ENCODE measurements around the gene NAMPT.

The NAMPT gene

DNA sequence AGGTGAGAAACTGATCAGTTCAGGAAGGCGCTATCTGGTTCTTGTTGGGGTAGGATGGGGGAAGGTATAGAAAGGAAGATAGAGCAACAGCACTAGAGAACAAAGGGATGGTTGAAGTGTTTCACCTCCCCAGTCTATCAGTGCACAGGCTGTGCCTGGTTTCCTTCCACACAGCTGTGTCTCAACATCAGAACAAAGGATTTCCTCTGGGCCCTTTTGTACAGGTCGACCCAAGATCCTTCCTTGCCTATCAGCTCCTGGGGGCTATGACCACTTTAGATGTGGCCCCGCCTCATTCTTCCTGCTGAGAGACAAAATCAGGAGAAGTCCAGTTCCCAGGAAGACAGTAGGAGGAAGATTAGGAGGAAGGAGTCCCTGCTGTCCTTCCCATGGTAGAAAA, 65.6 kb downstream of the NAMPT start:
- H3K4me3 ChIP-seq (ENCODE audit: low read length, poor library complexity, severe bottlenecking), result no peak overlapping the region
- no peak overlapping the region for H3K9ac ChIP-seq (ENCODE audit: low read depth, low read length, poor library complexity, severe bottlenecking)
- no peak for TF ChIP-seq EZH2phosphoT487 (IDR thresholded peaks at IDR 0.05; ENCODE audit: borderline replicate concordance)
- TF ChIP-seq, protein P1, sequence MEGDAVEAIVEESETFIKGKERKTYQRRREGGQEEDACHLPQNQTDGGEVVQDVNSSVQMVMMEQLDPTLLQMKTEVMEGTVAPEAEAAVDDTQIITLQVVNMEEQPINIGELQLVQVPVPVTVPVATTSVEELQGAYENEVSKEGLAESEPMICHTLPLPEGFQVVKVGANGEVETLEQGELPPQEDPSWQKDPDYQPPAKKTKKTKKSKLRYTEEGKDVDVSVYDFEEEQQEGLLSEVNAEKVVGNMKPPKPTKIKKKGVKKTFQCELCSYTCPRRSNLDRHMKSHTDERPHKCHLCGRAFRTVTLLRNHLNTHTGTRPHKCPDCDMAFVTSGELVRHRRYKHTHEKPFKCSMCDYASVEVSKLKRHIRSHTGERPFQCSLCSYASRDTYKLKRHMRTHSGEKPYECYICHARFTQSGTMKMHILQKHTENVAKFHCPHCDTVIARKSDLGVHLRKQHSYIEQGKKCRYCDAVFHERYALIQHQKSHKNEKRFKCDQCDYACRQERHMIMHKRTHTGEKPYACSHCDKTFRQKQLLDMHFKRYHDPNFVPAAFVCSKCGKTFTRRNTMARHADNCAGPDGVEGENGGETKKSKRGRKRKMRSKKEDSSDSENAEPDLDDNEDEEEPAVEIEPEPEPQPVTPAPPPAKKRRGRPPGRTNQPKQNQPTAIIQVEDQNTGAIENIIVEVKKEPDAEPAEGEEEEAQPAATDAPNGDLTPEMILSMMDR (conservative IDR thresholded peaks at IDR 0.05; ENCODE audit: low read length), result no peak
- H3K79me2 ChIP-seq (ENCODE audit: insufficient read depth, low read length), result no peaks in the 10 kb centered on the region
- no peaks in the 10 kb centered on the region for H3K9me3 ChIP-seq (ENCODE audit: insufficient read depth, low read depth, low read length)
- H3K4me1 ChIP-seq (ENCODE audit: insufficient read depth, low read length, poor library complexity, severe bottlenecking), result no peaks in the 10 kb centered on the region
- H3K36me3 ChIP-seq (ENCODE audit: insufficient read depth, low read length), result no peaks in the 10 kb centered on the region
- H3K4me2 ChIP-seq (ENCODE audit: low read depth, low read length, poor library complexity, severe bottlenecking), result no peak overlapping the region
- H3F3A ChIP-seq (ENCODE audit: low read depth), result no peaks in the 10 kb centered on the region
- no peaks in the 10 kb centered on the region for H3K9me2 ChIP-seq (replicated peaks; ENCODE audit: low read depth, low read length)
- H4K20me1 ChIP-seq (ENCODE audit: insufficient read depth, low read length, poor library complexity, severe bottlenecking), result no peaks in the 10 kb centered on the region
- 0 out of 2 replicates have a peak overlapping the region, but pooled peaks have one; percentile 17 for H2AFZ ChIP-seq (ENCODE audit: low read length)
- no peaks in the 10 kb centered on the region for H3K27me3 ChIP-seq (ENCODE audit: insufficient read depth, low read length, poor library complexity, severe bottlenecking)

DNA sequence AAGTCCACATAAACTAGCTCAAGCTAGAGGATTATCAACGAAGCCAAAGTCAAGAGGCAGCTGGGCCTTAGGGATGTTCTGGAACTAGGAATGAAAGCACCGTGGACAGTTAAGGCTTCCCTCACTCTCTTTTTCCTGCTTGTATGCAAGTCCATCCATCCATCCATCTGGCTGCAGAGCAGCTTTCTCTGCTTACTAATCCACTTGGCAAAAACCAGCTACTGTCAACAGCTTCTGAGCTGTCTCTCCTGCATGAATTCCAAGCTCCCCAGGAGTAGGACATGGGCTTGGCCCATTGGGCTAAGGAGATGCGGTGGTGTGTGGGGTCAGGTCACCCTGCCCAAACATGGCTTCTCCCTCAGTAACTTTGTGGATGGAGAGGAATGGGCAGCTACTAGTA, 66.2 kb downstream of the NAMPT start:
- no peak overlapping the region for H3K4me2 ChIP-seq (ENCODE audit: low read depth, low read length, poor library complexity, severe bottlenecking)
- no peak overlapping the region for H2AFZ ChIP-seq (ENCODE audit: low read length)
- H3K36me3 ChIP-seq (ENCODE audit: insufficient read depth, low read length), result no peaks in the 10 kb centered on the region
- H3F3A ChIP-seq (ENCODE audit: low read depth), result no peaks in the 10 kb centered on the region
- no peak overlapping the region for H3K9ac ChIP-seq (ENCODE audit: low read depth, low read length, poor library complexity, severe bottlenecking)
- H3K4me3 ChIP-seq (ENCODE audit: low read length, poor library complexity, severe bottlenecking), result no peak overlapping the region
- H3K9me3 ChIP-seq (ENCODE audit: insufficient read depth, low read depth, low read length), result no peaks in the 10 kb centered on the region
- no peaks in the 10 kb centered on the region for H3K4me1 ChIP-seq (ENCODE audit: insufficient read depth, low read length, poor library complexity, severe bottlenecking)
- no peaks in the 10 kb centered on the region for H4K20me1 ChIP-seq (ENCODE audit: insufficient read depth, low read length, poor library complexity, severe bottlenecking)
- H3K9me2 ChIP-seq (replicated peaks; ENCODE audit: low read depth, low read length), result no peaks in the 10 kb centered on the region
- TF ChIP-seq, protein P1 (conservative IDR thresholded peaks at IDR 0.05; ENCODE audit: low read length), result no peak
- TF ChIP-seq EZH2phosphoT487 (IDR thresholded peaks at IDR 0.05; ENCODE audit: borderline replicate concordance), result no peak
- no peaks in the 10 kb centered on the region for H3K79me2 ChIP-seq (ENCODE audit: insufficient read depth, low read length)
- H3K27me3 ChIP-seq (ENCODE audit: insufficient read depth, low read length, poor library complexity, severe bottlenecking), result no peaks in the 10 kb centered on the region

DNA sequence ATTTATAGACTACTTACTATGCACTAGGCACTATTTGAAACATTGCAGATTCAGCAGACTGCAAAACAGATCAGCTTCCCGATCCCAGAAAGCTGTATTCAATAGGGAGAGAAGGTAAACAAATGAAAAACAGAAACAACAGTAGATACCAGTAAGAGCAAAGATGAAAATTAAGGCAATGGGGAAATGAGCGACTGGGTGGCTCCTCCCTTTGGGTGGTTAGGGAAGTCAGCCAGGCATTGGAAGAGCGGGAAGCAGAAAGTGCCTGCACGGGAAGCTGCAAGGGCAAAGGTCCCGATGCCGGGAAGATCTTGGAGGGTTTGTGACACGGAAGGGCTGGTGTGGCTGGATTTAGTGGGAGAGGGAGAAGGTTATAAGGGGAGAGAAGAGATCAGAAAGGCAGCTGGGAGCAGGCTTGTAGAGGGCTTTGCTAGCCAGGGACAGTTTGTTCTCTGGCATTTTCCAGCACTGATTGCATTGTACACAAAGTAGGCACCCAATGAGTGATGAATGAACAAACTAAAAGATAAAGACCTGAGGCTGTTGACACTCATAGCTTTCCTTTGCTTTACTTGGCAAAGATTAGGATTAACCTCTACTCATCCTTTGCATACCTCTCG, 67.8 kb downstream of the NAMPT start:
- no peaks in the 10 kb centered on the region for H3K79me2 ChIP-seq (ENCODE audit: insufficient read depth, low read length)
- no peak overlapping the region for H3K9ac ChIP-seq (ENCODE audit: low read depth, low read length, poor library complexity, severe bottlenecking)
- H3F3A ChIP-seq (ENCODE audit: low read depth), result no peaks in the 10 kb centered on the region
- H3K9me2 ChIP-seq (replicated peaks; ENCODE audit: low read depth, low read length), result no peaks in the 10 kb centered on the region
- TF ChIP-seq EZH2phosphoT487 (IDR thresholded peaks at IDR 0.05; ENCODE audit: borderline replicate concordance), result no peak
- TF ChIP-seq, protein P1 (conservative IDR thresholded peaks at IDR 0.05; ENCODE audit: low read length), result no peak
- H2AFZ ChIP-seq (ENCODE audit: low read length), result no peak overlapping the region
- H3K4me1 ChIP-seq (ENCODE audit: insufficient read depth, low read length, poor library complexity, severe bottlenecking), result no peaks in the 10 kb centered on the region
- no peak overlapping the region for H3K4me3 ChIP-seq (ENCODE audit: low read length, poor library complexity, severe bottlenecking)
- H3K9me3 ChIP-seq (ENCODE audit: insufficient read depth, low read depth, low read length), result no peaks in the 10 kb centered on the region
- H3K27me3 ChIP-seq (ENCODE audit: insufficient read depth, low read length, poor library complexity, severe bottlenecking), result no peaks in the 10 kb centered on the region
- no peaks in the 10 kb centered on the region for H3K36me3 ChIP-seq (ENCODE audit: insufficient read depth, low read length)
- H4K20me1 ChIP-seq (ENCODE audit: insufficient read depth, low read length, poor library complexity, severe bottlenecking), result no peaks in the 10 kb centered on the region
- H3K4me2 ChIP-seq (ENCODE audit: low read depth, low read length, poor library complexity, severe bottlenecking), result no peak overlapping the region
